ENCODE results near the gene GOSR1.
"Not testable (repeated sequence)": the region's sequence is repeated elsewhere in the genome, so short reads cannot be mapped to it uniquely, and the experiment has no call there.

GOSR1 gene

GRCh38 chr17:30545024-30545423 is 67.8 kb downstream of the GOSR1 start:
- DNase-seq (ENCODE audit: low spot score) = no peak

- no peak for DNase-seq (ENCODE audit: low spot score)
These were observed 70.8 kb downstream of the GOSR1 start for GRCh38 chr17:30547778-30548573.

GRCh38 chr17:30549181-30549580 is 72.0 kb downstream of the GOSR1 start:
- not testable (repeated sequence) for DNase-seq (ENCODE audit: low spot score)

GRCh38 chr17:30549864-30550511 is 72.8 kb downstream of the GOSR1 start:
- no peak for DNase-seq (ENCODE audit: low spot score)

- DNase-seq (ENCODE audit: low spot score) = peak; percentile 31
These were observed 73.5 kb downstream of the GOSR1 start for GRCh38 chr17:30550512-30551273.

GRCh38 chr17:30551274-30551995 is 74.2 kb downstream of the GOSR1 start:
- not testable (repeated sequence) for DNase-seq (ENCODE audit: low spot score)

GRCh38 chr17:30551996-30552339 is 74.8 kb downstream of the GOSR1 start:
- DNase-seq (ENCODE audit: low spot score) = no peak

- DNase-seq (ENCODE audit: low spot score) = no peak
These were observed 75.9 kb downstream of the GOSR1 start for GRCh38 chr17:30552994-30553566.

GRCh38 chr17:30553823-30554440 is 76.7 kb downstream of the GOSR1 start:
- not testable (repeated sequence) for DNase-seq (ENCODE audit: low spot score)

GRCh38 chr17:30554839-30555751 is 77.9 kb downstream of the GOSR1 start:
- DNase-seq (ENCODE audit: low spot score) = peak; percentile 35

- no peak for DNase-seq (ENCODE audit: low spot score)
These were observed 78.7 kb downstream of the GOSR1 start for GRCh38 chr17:30555942-30556341.

GRCh38 chr17:30556374-30557332 is 79.4 kb downstream of the GOSR1 start:
- no peak for DNase-seq (ENCODE audit: low spot score)

GRCh38 chr17:30557916-30558685 is 80.9 kb downstream of the GOSR1 start:
- no peak for DNase-seq (ENCODE audit: low spot score)

GRCh38 chr17:30558686-30559545 is 81.7 kb downstream of the GOSR1 start:
- no peak for DNase-seq (ENCODE audit: low spot score)

GRCh38 chr17:30559656-30560055 is 82.4 kb downstream of the GOSR1 start:
- DNase-seq (ENCODE audit: low spot score) = no peak

- not testable (repeated sequence) for DNase-seq (ENCODE audit: low spot score)
These were observed 83.2 kb downstream of the GOSR1 start for GRCh38 chr17:30560117-30561026.
